Cerebellar cortex (tissue), 1 donor: Measurements from ENCODE around the gene BAAT.
"Not testable (repeated sequence)": the region's sequence is repeated elsewhere in the genome, so short reads cannot be mapped to it uniquely, and the experiment has no call there.

Experiments used
- DNase-seq: peaks from one replicate; pipeline ENCODE4 v3.0.0-alpha.2; 2015; ENCODE audit warnings: low spot score

The BAAT gene

GRCh38 chr9:101384873-101385536 lies at the start of gene BAAT:
Gene BAAT, minus strand, starts transcription at chr9:101385006. Its CDS starts 13,602 bp downstream, at chr9:101371404.
- not testable (repeated sequence) for DNase-seq

GRCh38 chr9:101433229-101433628 lies 48.4 kb upstream of the BAAT start:
- DNase-seq = no peak

GRCh38 chr9:101432740-101433139 lies 47.9 kb upstream of the BAAT start:
- DNase-seq = no peak

- DNase-seq = no peak
Measured at GRCh38 chr9:101432171-101432570, 47.4 kb upstream of the BAAT start.

GRCh38 chr9:101429736-101430135 lies 44.9 kb upstream of the BAAT start:
- no peak for DNase-seq

- DNase-seq = no peak
Measured at GRCh38 chr9:101428909-101429308, 44.1 kb upstream of the BAAT start.

GRCh38 chr9:101427957-101428655 lies 43.3 kb upstream of the BAAT start:
- no peak for DNase-seq

- no peak for DNase-seq
Measured at GRCh38 chr9:101427358-101427757, 42.6 kb upstream of the BAAT start.

- DNase-seq = no peak
Measured at GRCh38 chr9:101421653-101422065, 36.9 kb upstream of the BAAT start.

- DNase-seq = no peak
Measured at GRCh38 chr9:101419863-101420262, 35.1 kb upstream of the BAAT start.

- DNase-seq = no peak
Measured at GRCh38 chr9:101418518-101419430, 34.0 kb upstream of the BAAT start.

GRCh38 chr9:101417977-101418376 lies 33.2 kb upstream of the BAAT start:
- DNase-seq = no peak

GRCh38 chr9:101417389-101417788 lies 32.6 kb upstream of the BAAT start:
- no peak for DNase-seq

GRCh38 chr9:101415578-101415977 lies 30.8 kb upstream of the BAAT start:
- DNase-seq = no peak

- DNase-seq = no peak
Measured at GRCh38 chr9:101414839-101415238, 30.0 kb upstream of the BAAT start.

- no peak for DNase-seq
Measured at GRCh38 chr9:101409079-101409477, 24.3 kb upstream of the BAAT start.

GRCh38 chr9:101408374-101409078 lies 23.7 kb upstream of the BAAT start:
- no peak for DNase-seq

- no peak for DNase-seq
Measured at GRCh38 chr9:101403516-101404285, 18.9 kb upstream of the BAAT start.

GRCh38 chr9:101400120-101400519 lies 15.3 kb upstream of the BAAT start:
- DNase-seq = peak; percentile 12

GRCh38 chr9:101399643-101399970 lies 14.8 kb upstream of the BAAT start:
- no peak for DNase-seq

GRCh38 chr9:101398930-101399642 lies 14.3 kb upstream of the BAAT start:
- DNase-seq = peak; percentile 21
